COR-L47 (cell line): ENCODE measurements around the gene BOLL.
"Not testable (repeated sequence)": the region's sequence is repeated elsewhere in the genome, so short reads cannot be mapped to it uniquely, and the experiment has no call there.

Experiments used
- DNase-seq: peaks from one replicate; lab custom pipeline; 2025; lab: John Stamatoyannopoulos, UW

Gene BOLL, protein sequence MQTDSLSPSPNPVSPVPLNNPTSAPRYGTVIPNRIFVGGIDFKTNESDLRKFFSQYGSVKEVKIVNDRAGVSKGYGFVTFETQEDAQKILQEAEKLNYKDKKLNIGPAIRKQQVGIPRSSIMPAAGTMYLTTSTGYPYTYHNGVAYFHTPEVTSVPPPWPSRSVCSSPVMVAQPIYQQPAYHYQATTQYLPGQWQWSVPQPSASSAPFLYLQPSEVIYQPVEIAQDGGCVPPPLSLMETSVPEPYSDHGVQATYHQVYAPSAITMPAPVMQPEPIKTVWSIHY

DNA sequence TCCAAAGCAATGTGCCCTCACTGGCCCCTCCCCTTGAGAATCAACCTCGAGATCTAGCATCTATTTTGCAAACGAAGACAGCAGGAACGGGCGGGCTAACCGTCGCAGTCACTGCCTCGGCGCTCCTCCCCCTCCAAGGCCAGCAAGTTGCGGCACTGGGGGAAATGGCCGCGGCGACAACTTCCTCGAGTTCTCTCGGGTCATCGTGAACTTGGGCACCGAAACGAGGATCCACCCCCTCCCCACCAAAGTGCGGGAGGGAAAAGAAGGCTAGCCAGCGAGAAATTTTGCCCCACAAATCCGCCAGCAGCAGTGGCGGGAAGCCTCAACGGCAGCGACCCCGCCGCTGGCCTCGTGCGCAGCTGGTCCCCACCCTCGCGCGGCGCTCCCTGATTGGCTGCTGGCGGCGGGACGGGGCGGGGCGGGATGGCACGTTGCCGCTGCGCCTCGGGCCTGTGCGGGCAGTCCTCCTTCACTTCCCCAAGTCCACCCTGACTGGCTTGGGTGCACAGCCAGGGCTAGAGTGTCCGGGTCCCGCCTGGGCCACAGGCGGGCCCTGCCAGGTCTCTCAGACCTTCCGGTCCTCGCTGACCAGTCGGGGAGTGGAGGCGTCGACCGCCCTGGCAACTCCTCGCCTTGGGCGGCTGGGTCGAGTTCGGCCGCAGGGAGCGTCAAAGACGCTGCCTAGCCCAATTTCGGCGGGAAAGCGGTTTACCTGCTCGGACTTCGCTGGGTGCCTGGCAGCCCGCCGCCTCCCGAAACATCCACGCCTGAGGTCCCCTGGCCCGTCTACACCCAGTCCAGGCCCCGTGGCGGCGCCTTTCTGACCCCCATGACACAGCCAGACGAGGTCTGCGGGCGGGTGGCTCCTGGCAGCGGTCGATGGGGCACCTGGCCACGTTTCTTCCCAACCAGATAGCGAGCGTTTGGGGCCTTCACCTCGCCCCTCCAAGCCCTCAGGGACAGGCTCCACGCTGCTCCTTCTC is at the start of gene BOLL:
Gene BOLL, minus strand, starts transcription at position 364 of the 986 bp plus-strand sequence. CDS start 3,469 bp downstream, outside the sequence.
- DNase-seq, result no peak

DNA sequence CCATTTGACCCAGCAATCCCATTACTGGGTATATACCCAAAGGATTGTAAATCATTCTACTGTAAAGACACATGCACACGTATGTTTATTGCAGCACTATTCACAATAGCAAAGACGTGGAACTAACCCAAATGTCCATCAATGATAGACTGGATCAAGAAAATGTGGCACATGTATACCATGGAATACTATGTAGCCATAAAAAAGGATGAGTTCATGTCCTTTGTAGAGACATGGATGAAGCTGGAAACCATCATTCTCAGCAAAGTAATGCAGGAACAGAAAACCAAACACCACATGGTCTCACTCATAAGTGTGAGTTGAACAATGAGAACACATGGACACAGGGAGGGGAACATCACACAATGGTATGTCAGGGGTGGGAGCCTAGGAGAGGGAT is 49.7 kb upstream of the BOLL start:
- DNase-seq, result not testable (repeated sequence)

DNA sequence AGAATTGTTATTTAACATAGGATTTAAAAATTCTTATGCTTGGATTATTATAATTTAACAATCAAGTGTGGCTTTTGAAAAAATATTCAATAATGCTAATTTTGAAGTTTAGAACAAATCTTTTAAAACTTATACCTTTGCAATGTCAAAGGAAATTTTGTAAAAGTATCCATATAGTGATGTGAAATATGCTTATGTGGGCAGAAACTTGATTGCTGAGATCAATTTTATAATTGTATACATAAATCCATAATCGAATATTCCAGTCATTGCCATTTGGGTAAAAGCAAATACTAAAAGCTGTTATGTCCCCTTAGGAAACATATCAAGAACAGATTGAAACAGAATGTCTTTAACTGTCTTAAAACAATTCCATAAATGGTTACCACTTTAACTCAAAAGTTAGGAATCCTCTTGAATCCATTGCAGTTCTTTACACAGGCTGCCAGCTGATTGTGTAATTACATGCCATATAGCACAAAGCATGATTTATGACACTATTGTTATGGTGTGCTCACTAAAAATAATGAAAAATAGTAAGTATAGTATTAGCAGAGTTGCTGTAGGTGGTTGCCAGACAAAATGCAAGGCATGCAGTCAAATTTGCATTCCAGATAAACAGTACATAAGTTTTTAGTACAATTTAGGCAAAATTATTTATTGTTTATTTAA is 43.5 kb upstream of the BOLL start:
- DNase-seq, result peak; percentile 62

DNA sequence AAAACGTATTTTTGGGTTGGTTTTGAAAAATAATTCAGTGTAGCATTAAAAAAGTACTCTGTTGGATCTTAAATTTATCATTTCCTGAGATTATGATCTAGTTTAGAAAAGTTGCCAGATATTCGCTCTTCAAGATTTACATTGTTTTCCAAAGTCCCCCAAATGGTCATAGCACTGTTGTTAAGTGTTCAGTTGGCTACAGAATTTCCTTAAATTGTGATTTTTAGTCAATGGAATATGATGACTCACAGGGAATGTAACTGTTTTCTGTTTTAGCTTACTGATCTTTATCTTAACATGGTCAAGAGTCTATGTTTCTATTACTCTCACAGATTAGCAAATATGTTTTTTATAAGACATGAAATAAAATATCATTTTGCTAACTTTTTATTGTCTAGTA is 42.5 kb upstream of the BOLL start:
- DNase-seq, result no peak

DNA sequence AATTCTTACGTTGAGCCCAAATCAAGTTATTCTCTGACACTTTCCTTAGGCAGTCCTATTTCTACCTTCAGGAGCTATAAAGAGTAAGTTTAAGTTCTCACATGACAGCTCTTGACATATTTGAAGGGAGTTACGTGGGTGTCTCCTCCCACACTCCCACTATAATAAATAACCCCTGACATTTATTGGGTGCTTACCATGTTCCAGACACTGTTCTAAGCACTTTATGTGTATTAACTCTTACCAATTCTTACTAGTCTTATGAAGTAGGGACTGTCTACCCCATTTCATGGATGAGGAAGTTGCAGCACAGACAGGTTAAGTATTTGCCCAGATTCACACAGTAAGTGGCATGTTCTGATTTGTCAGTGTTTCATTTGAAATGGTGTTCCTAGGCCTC is 37.2 kb upstream of the BOLL start:
- DNase-seq, result no peak

DNA sequence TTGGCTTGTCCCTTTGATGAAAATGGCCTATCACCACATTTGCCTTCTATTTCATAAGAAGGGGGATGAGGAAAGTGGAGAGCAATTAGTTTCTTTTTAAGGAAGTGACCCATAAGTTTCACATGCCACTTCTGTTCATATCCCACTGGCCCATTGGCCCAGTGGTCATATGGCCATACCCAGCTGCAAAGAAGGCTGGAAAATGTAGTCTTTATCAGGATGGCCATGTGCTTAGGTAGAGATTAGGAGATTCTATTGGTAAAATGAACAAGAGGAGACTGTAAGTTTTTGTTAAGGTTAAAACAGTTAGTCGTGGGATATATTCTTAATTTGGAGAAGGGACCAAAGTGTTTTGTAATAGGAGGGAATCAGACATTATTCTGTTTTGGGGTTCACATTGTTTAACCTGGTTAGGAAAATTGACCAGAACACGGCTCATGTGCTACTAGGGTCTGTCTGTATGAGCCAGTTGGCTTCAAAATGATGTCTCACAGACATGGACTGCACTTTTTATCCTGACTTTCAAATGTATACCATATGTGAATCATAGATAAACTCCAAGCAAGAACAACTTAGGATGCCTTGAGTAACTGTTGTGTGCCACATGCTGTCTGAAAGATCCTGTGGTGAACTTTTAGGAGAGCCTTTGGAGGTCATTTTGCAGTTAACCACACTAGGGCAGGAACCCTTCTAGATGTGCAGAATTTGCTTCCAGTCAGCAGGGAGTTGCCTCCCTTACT is 36.6 kb upstream of the BOLL start:
- no peak for DNase-seq

DNA sequence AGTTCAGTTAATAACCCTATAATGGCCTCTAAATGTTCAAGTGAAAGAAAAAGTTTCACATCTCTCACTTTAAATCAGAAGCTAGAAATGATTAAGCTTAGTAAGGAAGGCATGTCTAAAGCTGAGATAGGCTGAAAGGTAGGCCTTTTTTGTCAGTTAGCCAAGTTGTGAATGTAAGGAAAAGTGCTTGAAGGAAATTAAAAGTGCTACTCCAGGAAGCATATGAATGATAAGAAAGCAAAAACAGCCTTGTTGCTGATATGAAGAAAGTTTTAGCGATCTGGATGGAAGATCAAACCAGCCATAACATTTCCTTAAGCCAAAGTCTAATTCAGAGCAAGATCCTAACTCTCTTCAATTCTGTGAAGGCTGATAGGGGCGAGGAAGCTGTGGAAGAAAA is 29.4 kb upstream of the BOLL start:
- DNase-seq, result no peak

DNA sequence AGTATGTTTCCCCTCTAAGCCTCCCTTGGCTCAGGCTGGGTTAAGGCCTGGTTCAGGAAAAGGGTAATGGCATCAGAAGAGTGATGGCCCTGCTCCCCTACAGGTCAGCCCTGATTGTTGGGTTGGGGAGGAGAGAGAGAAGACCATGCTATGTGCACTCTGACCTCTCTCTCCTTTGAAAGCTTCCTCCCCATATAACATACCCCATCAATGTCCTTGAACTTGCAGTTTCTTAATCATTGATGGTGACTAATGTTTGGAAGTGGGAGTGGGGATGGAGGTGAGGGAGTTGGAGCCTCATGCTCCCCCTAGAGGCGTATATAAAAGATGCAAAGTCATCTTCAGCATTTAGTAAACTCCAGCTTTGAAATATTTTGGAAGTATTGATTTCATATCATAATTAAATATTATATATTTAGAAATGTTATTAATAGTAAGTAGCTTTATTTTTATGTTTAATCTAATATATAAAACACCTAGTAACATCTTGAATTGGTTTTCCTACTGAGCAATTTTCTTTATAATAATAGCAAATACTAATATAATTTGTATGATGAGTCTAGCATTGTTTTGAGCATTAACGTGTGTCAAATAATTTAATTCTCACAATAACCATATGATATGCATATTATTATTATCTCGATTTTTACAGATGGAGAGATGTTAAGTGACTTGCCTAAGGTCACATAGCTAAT is 28.1 kb upstream of the BOLL start:
- DNase-seq, result peak; percentile 6

DNA sequence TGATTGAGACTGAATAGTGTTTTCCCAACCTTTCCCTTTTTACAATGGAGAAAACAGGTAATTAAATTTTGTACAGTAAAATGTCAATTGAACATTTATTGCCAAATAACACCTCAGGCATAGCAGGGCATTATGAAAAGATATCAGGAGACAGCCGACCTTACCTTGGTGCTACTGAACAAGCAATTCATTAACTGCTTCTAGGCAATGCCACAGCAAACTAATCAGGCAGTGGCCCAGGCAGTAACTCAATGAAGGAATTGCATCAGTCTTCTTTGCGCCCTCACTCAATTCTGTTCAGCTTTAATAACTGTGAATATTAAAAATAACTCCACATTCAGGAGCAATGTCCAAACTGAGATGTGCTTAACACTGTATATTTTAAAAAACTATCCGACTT is 25.4 kb upstream of the BOLL start:
- no peak for DNase-seq

DNA sequence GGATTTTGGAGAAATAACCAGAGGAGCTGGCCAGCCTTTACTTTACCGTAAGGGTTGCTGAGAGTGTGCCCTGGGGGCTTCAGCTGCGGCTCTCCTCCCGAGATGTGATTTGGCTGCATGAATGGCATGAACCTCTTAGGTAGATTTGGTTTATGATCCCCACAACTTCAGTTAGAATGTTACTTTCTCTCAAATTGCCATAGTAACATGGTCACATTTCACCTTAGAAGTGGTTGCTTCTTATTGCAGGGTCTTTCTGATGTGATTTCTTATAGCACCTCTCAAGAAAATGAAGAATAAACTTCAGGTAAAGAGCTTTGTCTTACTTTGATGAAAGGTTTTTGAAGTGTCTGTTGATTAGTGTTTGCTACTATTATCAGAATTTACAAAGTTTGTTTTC is 24.9 kb upstream of the BOLL start:
- DNase-seq, result no peak

DNA sequence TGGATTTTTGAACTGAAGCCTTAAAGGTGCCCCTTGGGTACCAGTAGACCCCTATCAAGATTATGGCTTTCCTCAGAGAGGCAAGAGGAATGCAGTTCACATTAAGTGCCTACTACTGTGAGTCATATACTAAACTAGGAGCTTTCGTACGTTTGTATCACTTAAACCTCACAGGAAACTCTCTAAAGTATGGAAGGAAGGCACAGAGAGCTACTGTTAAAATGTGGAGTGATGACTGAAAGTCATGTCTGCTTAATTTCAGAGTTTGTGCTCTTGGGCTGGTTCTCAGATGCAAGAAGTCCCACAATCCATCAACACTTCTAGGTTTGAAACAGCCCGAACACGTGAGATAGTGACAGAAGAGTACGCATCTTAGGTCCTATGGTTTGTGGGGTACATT is 23.9 kb upstream of the BOLL start:
- DNase-seq, result no peak

DNA sequence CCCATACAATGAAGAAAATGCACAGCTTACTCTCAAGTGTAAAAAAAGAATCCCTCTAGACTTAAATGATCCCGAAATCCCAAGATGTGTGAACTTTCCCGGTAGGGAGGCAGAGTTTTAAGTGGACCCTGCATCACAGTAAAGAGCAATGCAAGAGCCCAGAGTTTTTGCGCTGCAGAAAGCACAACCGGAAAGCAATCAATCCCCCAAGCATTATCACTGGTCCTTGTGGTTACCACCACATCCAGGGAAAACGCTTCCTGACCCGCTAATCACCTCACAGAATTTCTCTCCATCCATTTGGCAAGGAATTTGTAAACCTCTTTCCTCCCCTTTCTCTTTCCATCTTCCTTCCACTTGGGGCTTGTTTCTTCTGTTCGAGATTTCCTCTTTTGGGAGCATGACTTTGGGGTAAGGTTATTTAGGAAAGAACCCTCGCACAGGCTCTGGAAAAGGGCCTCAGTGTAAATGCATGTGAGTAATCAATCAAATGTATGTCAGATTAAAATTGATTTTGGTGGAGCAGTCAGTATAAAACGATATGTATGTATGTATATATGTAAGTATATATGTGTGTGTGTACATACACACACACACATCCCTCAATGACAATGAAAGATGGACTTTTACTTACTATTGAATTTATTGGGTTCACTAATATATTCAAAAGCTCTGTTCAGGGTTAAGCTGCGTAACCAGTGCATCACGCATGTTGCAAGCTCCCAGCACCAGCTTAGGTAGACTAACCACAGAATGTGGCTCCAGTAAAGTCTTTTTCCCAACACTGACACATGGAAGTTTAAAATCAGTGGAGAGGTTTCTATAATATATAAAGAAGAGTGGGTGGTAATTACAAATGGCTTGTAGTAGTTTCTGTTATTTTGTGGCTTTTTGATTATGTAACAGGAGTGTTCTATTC is 20.9 kb upstream of the BOLL start:
- no peak for DNase-seq

DNA sequence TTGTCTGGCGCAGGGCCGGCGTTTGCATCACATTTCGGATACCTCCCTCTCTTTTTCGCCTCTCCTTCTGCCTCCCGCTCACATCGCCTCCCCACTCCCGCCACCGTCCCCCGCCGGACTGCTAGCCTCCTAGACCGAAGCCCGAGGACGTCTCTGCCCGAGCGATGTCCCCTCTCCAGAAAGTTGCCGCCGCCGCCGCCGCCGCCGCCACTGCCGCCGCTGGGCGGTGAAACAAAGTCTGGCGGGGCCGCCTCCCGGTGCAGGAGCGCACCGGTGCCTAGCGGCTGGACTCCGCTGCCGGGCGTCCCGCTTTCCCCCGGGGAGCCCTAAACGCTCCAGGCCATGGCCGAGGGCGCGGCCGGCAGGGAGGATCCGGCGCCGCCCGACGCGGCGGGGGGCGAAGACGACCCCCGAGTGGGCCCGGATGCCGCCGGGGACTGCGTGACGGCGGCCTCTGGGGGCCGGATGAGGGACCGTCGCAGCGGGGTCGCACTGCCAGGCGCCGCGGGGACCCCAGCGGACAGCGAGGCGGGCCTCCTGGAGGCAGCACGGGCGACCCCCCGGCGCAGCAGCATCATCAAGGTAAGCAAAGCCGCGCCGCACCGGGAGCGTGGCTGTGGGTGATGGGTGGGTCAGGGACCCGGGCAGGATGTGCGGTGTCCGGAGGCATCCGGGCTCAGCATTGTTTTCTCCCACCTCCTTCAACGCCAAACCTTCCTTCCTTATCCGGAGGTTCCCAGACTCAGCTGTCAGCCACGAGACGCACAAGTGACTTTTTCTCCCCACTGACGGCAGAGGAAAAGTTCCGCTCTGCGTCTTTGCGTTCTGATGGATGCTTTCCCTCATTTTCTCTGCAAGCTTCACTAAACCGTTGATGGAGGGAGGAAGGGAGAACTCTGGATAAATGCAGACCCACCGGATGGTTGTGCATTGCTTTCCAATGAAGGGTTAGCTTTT is 19.9 kb upstream of the BOLL start:
- DNase-seq, result peak; percentile 14

DNA sequence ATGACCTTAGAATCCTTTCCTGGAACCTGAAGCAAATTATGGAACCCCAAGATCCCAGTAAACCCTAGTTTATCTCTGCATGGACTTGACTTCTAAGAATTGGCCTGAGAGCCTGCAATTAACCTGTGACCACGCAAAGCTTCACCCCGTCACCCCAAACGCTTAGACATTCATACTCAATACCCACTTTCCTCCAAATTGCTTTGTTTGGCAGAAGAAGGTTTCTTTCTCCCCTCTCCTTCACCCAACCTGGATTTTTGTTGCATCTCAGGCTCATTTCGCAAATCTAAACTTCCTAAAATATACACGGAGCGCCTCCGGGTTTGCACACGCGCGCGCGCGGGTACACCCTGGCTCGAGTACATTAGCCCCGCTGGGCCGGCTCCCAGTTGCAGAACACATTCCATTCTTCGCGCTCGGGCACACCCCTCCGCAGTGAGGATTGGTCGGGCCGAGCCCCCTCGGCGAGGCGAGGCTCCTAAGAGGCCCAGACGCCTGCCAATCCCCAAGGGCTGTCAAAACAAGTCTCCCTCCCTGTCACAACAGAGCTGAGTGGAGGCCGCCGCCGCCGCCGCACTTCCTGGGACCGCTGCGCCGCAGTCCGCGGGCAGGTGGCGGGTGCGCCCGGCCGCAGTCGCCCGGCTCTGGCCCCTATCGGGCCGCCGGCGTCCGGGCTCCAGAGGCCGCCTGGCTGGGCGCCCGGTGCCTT is 19.1 kb upstream of the BOLL start, which contains the start of gene PLCL1:
Gene PLCL1, plus strand, starts transcription at position 545 of the 709 bp plus-strand sequence.
- DNase-seq, result peak; percentile 91

DNA sequence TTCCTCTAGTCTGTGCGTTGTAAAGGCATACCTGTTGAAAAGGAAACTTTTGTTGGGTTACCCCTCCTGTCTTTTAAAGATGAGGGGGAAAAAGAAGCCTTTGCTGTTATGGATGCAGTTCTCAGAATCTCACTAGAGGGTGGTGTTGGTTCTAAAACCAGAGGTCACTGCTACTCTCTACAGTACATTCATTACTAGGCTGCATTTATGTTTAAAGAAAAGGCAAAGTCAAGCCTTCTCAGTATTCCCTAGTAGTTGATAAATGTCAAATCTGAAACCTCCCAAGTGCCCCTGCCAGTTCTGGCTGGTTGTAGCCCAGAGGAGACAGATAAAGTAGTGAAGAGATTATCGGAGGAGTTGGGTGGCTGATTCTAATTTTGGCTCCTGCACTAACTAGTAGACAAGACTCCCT is 17.9 kb upstream of the BOLL start:
- peak; percentile 35 for DNase-seq

DNA sequence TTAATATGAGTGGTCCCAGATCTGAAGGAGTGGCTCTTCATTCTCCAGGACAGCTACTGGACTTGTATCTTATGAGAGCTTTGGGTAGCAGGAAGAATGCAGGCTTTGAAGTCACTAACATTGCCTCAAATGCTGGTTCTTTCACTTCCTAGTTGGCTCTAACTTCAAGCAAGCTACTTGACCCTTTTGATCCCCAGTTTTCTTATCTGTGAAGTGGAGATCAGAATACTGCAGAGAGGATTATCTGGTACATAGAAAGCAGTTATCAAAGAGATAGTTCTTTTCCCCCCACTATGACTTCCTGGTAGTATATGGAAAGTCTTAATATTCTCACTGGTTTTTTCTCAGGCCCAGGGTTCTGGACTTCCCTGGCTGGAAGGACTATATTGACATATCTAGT is 15.9 kb upstream of the BOLL start:
- no peak for DNase-seq

DNA sequence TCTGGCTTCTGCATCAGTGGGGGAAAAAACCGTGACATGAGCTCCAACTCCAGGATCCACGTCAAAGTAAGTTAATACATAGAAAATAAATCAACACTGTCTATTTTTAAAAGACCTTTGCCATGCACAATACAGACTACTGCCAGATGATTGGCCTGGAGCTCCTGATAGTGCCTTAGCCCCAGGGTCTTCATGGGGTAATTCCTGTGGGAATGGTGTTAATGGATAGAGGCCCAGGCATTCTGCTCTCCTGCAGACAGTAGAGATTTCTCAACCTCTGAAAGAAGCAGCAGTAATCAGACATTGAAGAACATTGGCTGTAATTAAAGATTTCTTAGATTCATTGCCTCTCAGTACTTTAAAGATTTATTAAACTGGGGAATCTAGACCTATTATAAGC is 15.0 kb upstream of the BOLL start:
- DNase-seq, result no peak

DNA sequence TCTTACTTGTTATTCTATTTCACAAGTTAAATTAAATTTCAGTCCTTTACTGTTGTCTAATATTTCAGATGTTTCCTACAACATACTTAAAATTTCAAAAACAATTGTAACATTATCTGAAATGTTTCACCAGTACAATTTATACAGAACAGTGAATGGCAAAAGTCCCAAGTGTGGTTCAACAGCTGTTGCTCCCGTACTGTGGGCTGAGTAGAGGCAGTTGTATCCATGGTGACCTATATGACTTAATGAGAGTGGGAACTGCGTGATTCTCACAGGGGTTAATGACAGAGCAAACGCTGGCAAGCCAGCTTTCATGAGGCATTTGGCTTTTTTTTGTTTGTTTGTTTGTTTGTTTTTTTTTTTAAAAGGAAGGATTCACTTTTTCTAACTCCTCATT is 13.9 kb upstream of the BOLL start:
- no peak for DNase-seq
